ENCODE measurements around the gene ROBO4.

- TF ChIP-seq CTCF (IDR thresholded peaks at IDR 0.05), result no peak
- TF ChIP-seq POLR2A (IDR thresholded peaks at IDR 0.05), result no peak
Observed at GRCh38 chr11:124943741-124944140, 46.1 kb upstream of the ROBO4 start.
